Measurements from ENCODE around the gene JAK3. TPM values are rescaled to one million over a fixed set of nuclear protein-coding genes. Genes with fewer than 3 reads are reported as not detected.

JAK3 gene
- total and polyA plus RNA-seq, 2 of the 13 experiments (the other 11 are each of a cell fraction or from before 2014, with no cell fraction given): 3.4 to 18.6 TPM

GRCh38 chr19:17868669-17869068 is 20.9 kb upstream of the JAK3 start (continued):
- no peak for TF ChIP-seq ZNF33B (CRISPR knock-in tag; IDR thresholded peaks at IDR 0.05)
- no peak for TF ChIP-seq CEBPB (IDR thresholded peaks at IDR 0.05; ENCODE audit: borderline replicate concordance, low read depth, low read length)
- TF ChIP-seq ISX (CRISPR knock-in tag; conservative IDR thresholded peaks at IDR 0.05): no peak
- no peak for TF ChIP-seq NFE2L2 (IDR thresholded peaks at IDR 0.05; ENCODE audit: low read length)
- no peak for TF ChIP-seq MEIS1 (CRISPR knock-in tag; IDR thresholded peaks at IDR 0.05; ENCODE audit: borderline replicate concordance)
- no peak for TF ChIP-seq TFE3 (CRISPR knock-in tag; IDR thresholded peaks at IDR 0.05)
- no peak for TF ChIP-seq ZNF503 (CRISPR knock-in tag; IDR thresholded peaks at IDR 0.05)
- TF ChIP-seq HDAC2 (CRISPR knock-in tag; IDR thresholded peaks at IDR 0.05): no peak
- TF ChIP-seq SP140L (CRISPR knock-in tag; IDR thresholded peaks at IDR 0.05; ENCODE audit: borderline replicate concordance): no peak

GRCh38 chr19:17866964-17867486 is 19.2 kb upstream of the JAK3 start:
- in situ Hi-C loops (cut with HindIII; ENCODE audit: extremely low pct_ligation_motif_present, low pct_unique_long_range_greater_than_20kb): loop anchor here (5.0 kb wide), 2 partner anchors 65 to 125 kb away; partner anchors contain the start of gene CCDC124
- 32% methylated on average over 5 of the region's 11 CpGs for WGBS (ENCODE audit: low lambda C conversion rate)
- no peak for FAIRE-seq

More at GRCh38 chr19:17866964-17867486, 19.2 kb upstream of the JAK3 start:
- Histone ChIP-seq H3K27me3 (ENCODE audit: control insufficient read depth in 1 of 2, insufficient read depth in 2 of 2, low read length in 2 of 2) (peaks cover 6 to 20% of the 10 kb centered on the region in 2 experiments; a peak in 3 of 5 replicates), H3K4me1 (ENCODE audit: insufficient read depth, low read length) (peaks cover 45% of the 10 kb centered on the region), H4K20me1 (ENCODE audit: insufficient read depth, low read length) (peaks cover 32% of the 10 kb centered on the region), H3K4me2 (ENCODE audit: low read depth, low read length) (no peak overlapping the region), H3K9ac (ENCODE audit: insufficient read depth, low read depth, low read length) (no peak overlapping the region), H3K36me3 (replicated peaks in 1 of 2; ENCODE audit: control insufficient read depth in 1 of 2, insufficient read depth in 2 of 2, low read length in 2 of 2) (peaks cover 8 to 26% of the 10 kb centered on the region in 2 experiments), H3K27ac (ENCODE audit: extremely low read length, insufficient read depth, low read length) (no peak overlapping the region), H2AFZ (ENCODE audit: low read length) (no peak overlapping the region), H3K4me3 (replicated peaks in 1 of 3; ENCODE audit: insufficient read depth in 1 of 3, low read depth in 2 of 3, low read length in 3 of 3) (no peak overlapping the region), H3K79me2 (ENCODE audit: insufficient read depth, low read length) (peaks cover 5% of the 10 kb centered on the region), H3K9me3 (ENCODE audit: low read length) (no peaks in the 10 kb centered on the region)
- TF ChIP-seq MAF1 (CRISPR knock-in tag; IDR thresholded peaks at IDR 0.05; ENCODE audit: borderline replicate concordance) (no peak), KDM5B (CRISPR knock-in tag; IDR thresholded peaks at IDR 0.05; ENCODE audit: borderline replicate concordance) (no peak), ATRX (CRISPR knock-in tag; IDR thresholded peaks at IDR 0.05; ENCODE audit: borderline replicate concordance) (no peak), ZSCAN21 (CRISPR knock-in tag; IDR thresholded peaks at IDR 0.05; ENCODE audit: borderline replicate concordance) (no peak), RFXAP (CRISPR knock-in tag; IDR thresholded peaks at IDR 0.05; ENCODE audit: borderline replicate concordance) (no peak)
- peak; percentile 20 for ATAC-seq
- POLR2A ChIA-PET: no interaction called here
- CTCF ChIA-PET (ENCODE audit: low intra/inter-chr PET ratio, low total read pairs): no interaction called here
- intact Hi-C loops (cut with micrococcal nuclease; ENCODE audit: unreplicated experiment): no loop called here
- no peak for DNase-seq (ENCODE audit: low spot score)
- no TSS peak for BruUV-seq (replicated peaks)
